Colonic mucosa (tissue), 4 donors: ENCODE results near the gene SCAMP3. TPM values are rescaled to one million over a fixed set of nuclear protein-coding genes. Genes with fewer than 3 reads are reported as not detected.
"Not testable (repeated sequence)": the region's sequence is repeated elsewhere in the genome, so short reads cannot be mapped to it uniquely, and the experiment has no call there.

ENCODE experiments used
- DNase-seq: peaks from one replicate; pipeline ENCODE4 v3.0.0-alpha.2; 2020
- H3K27ac ChIP-seq: fragments of 200-600 bp; one replicate; pipeline ENCODE4 v1.8.0; 2021
- H3K27me3 ChIP-seq: fragments of 200-600 bp; one replicate; pipeline ENCODE4 v1.8.0; 2021
- H3K36me3 ChIP-seq: fragments of 200-600 bp; one replicate; pipeline ENCODE4 v1.8.0; 2021
- H3K4me1 ChIP-seq: fragments of 200-600 bp; one replicate; pipeline ENCODE4 v1.8.0; 2021; ENCODE audit warnings: mild to moderate bottlenecking
- H3K4me3 ChIP-seq: fragments of 200-600 bp; one replicate; pipeline ENCODE4 v1.8.0; 2021
- H3K9ac ChIP-seq, 2 donors: one replicate each; pipeline ENCODE4 v1.7.0; 2013; ENCODE audit warnings: control low read depth in 2 of 2, low read depth in 2 of 2, low read length in 2 of 2
- H3K9me3 ChIP-seq: fragments of 200-600 bp; one replicate; pipeline ENCODE4 v1.8.0; 2021
- intact Hi-C: fragments of 100-400 bp; cut with DNase I; formaldehyde crosslinking; loops from one replicate; pipeline ENCODE4 v1.14.1; 2022
- total RNA-seq, 2 donors: library from RNA; stranded (reverse); fragmentation: NEBNext Ultra II Directional in 1 of 2; extraction: Animal tissue kit (Norgen Biotek cat#: 25700) in 1 of 2; gene quantifications; one replicate each; pipeline ENCODE4 v1.2.1, GENCODE V29; 2021
- TF ChIP-seq, protein P1 (sequence below): fragments of 200-600 bp; IDR thresholded peaks from one replicate; pipeline ENCODE4 v1.8.0; 2022; ENCODE audit warnings: antibody characterized with exemption, mild to moderate bottlenecking
- donor health status: healthy.
- donor health status: DM: no; HTN: no; CAD: no.
- donor health status: DM: no; HTN: no; CAD: no.

SCAMP3 gene
- total RNA-seq, 2 donors from 2014 or later, result 41.5 to 67.7 TPM

DNA sequence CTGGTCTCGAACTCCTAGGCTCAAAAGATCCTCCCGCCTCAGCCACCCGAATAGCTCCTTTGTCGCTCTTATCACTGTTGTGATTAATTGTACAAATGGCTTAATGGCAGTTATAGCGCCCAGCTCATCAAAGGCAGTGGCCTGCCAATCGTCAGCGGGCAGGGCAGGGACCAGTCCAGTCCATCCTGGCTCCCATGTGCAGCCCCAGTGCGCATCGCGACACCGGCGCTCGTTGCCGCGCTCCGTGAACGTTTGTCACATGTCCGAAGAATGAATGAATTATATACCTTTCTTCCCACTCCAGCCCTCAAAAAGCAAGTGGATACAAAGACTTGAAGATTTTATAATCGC lies 35.3 kb downstream of the SCAMP3 start:
- H3K9ac ChIP-seq, result peak overlapping the region; percentile 75 to 89
- H3K27me3 ChIP-seq, result no peaks in the 10 kb centered on the region
- peak overlapping the region; percentile 67 for H3K4me3 ChIP-seq
- H3K36me3 ChIP-seq, result no peaks in the 10 kb centered on the region
- intact Hi-C loops, result loop anchor here (2.0 kb wide), 1 partner anchor 18 kb away; the partner anchor contains the start of gene MTX1
- H3K9me3 ChIP-seq, result no peaks in the 10 kb centered on the region
- TF ChIP-seq, protein P1, sequence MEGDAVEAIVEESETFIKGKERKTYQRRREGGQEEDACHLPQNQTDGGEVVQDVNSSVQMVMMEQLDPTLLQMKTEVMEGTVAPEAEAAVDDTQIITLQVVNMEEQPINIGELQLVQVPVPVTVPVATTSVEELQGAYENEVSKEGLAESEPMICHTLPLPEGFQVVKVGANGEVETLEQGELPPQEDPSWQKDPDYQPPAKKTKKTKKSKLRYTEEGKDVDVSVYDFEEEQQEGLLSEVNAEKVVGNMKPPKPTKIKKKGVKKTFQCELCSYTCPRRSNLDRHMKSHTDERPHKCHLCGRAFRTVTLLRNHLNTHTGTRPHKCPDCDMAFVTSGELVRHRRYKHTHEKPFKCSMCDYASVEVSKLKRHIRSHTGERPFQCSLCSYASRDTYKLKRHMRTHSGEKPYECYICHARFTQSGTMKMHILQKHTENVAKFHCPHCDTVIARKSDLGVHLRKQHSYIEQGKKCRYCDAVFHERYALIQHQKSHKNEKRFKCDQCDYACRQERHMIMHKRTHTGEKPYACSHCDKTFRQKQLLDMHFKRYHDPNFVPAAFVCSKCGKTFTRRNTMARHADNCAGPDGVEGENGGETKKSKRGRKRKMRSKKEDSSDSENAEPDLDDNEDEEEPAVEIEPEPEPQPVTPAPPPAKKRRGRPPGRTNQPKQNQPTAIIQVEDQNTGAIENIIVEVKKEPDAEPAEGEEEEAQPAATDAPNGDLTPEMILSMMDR, result no peak
- peaks cover 10% of the 10 kb centered on the region for H3K4me1 ChIP-seq
- H3K27ac ChIP-seq, result peak overlapping the region; percentile 89
- peak; percentile 61 for DNase-seq

DNA sequence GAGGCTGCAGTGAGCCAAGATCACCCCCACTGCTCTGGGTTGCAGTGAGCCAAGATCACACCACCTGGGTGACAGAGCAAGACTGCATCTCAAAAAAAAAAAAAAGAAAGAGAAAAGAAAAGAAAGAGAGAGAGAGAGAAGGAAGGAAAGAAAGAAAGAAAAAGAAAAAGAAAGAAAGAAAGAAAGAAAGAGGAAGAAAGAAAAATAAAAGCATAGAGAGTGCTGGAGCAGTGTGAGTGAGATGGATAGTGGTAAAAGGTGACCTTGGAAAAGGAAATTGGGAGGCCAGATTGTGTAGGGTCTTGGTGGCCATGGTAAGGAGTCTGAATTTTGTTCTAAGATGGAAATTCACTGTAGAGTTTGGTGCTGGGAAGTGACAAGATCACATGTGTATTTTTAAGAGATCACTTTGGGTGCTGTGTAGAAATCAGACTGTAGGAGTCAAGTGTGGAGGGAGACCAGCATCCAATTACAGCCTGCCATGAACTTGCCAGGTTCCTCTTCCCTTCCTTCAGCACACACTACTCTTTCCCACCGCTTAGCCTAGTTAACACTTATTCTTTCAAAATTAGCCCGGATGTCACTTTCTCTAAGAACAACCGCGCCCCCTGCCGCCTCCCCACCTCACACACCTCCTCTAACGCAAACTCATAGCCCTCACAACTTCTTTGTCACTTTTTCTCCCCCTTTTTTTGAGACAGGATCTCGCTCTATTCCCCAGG lies 35.8 kb downstream of the SCAMP3 start:
- TF ChIP-seq, protein P1, result peak; percentile 39
- H3K4me1 ChIP-seq, result peaks cover 10% of the 10 kb centered on the region
- intact Hi-C loops, result loop anchor here (2.0 kb wide), 1 partner anchor 18 kb away; the partner anchor contains the start of gene MTX1

DNA sequence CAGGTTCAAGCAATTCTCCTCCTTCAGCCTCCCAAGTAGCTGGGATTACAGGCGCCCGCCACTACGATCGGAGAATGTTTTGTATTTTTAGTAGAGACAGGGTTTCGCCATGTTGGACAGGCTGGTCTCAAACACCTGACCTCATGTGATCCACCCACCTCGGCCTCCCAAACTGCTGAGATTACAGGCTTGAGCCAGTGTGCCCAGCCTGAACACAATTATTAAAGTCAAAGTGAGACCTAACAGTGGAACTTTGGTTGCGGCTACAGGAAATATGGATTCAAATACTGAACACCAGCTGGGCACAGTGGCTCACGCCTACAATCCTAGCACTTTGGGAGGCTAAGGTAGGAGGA lies 36.8 kb downstream of the SCAMP3 start:
- H3K4me1 ChIP-seq, H3K36me3 ChIP-seq, H3K27me3 ChIP-seq, H3K9me3 ChIP-seq, DNase-seq, H3K4me3 ChIP-seq, H3K27ac ChIP-seq, intact Hi-C loops, H3K9ac ChIP-seq: not testable (repeated sequence)

More for the DNA sequence above, 35.8 kb downstream of the SCAMP3 start:
- Histone ChIP-seq H3K9me3 (no peaks in the 10 kb centered on the region), H3K9ac (peak overlapping the region; percentile 75 to 89), H3K27me3 (no peaks in the 10 kb centered on the region), H3K36me3 (no peaks in the 10 kb centered on the region), H3K4me3 (peak overlapping the region; percentile 67), H3K27ac (peak overlapping the region; percentile 89)
- peak; percentile 84 for DNase-seq

DNA sequence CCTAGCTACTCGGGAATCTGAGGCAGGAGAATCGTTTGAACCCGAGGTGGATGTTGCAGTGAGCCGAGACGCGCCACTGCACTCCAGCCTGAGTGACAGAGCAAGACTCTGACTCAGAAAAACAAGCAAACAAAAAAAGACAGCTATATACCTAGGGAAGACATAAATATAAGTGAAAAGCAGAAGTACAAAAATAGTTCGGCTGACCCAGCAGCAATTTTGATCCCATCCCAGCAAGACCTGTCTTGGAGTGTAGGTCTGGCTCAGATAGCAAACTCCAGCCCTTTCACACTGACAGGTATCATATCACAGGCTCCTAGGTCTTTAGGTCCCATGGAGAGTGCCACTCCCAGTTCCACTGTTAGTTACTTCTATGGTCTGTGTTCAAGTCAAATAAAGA lies 39.1 kb downstream of the SCAMP3 start:
- intact Hi-C loops, result no loop called here
- Histone ChIP-seq H3K27me3 (no peaks in the 10 kb centered on the region), H3K4me1 (peaks cover 8% of the 10 kb centered on the region), H3K27ac (no peak overlapping the region), H3K9ac (no peak overlapping the region), H3K4me3 (no peak overlapping the region), H3K9me3 (no peaks in the 10 kb centered on the region), H3K36me3 (no peaks in the 10 kb centered on the region)
- TF ChIP-seq, protein P1, result no peak
- no peak for DNase-seq

DNA sequence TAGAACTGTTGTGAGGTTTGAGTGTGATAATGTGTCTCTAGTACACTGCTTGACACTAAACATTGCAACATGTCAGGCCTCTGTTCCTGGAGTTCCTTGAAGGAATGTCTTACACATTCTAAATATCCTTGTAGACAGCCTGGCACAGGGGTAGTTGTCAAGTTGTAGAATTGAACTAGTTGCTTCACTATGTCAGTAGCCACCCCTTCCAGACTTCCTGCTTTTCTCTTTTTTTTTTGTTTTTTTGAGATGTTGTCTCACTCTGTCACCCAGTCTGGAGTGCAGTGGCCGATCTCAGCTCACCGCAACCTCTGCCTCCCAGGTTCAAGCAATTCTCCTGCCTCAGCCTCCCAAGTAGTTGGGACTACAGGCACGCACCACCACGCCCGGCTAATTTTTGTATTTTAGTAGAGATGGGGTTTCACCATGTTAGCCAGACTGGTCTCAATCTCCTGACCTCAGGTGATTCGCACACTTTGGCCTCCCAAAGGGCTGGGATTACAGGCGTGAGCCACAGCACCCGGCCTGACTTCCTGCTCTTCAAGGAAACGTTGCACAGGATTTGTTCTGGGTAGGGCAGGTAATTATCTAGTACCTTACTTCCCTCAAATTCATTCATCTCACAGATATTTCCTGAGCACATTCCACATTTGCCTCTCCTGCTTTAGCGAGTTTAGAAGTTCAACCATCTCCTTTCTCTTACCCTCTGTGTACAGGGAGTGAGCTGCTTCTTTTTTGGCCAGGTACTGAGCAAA lies 41.8 kb downstream of the SCAMP3 start:
- H3K27ac ChIP-seq, result peak overlapping the region; percentile 80
- peak; percentile 73 for DNase-seq
- H3K4me1 ChIP-seq, H3K27me3 ChIP-seq, intact Hi-C loops, H3K4me3 ChIP-seq, H3K9me3 ChIP-seq, H3K36me3 ChIP-seq, H3K9ac ChIP-seq: not testable (repeated sequence)

DNA sequence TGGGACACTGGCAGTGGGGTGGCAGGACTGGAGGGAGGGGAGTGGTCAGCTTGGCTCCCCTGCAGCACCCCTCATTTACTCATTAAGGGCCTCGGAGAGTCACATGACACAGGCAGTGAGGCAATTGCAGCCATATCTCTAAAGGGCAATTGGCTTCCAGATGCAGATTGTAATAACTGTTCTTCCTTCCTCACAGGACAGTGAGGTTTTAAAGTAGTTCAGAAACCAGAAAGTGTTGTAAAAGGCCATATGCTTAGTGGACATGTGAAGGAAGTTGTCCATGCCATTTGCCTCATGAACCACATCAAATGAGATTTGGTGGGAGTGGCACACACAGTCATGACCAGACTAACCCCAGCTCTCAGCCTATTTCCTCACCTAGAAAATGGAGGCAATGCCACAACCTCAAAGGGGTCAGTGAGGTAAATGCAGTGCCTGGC lies 42.5 kb downstream of the SCAMP3 start:
- TF ChIP-seq, protein P1, result no peak
- Histone ChIP-seq H3K9ac (no peak overlapping the region), H3K27ac (peak overlapping the region; percentile 80), H3K4me1 (no peaks in the 10 kb centered on the region), H3K27me3 (no peaks in the 10 kb centered on the region), H3K4me3 (no peak overlapping the region), H3K36me3 (no peaks in the 10 kb centered on the region), H3K9me3 (no peaks in the 10 kb centered on the region)
- peak; percentile 61 for DNase-seq
- intact Hi-C loops, result no loop called here
